ENCODE results near the gene TOPAZ1. TPM values are rescaled to one million over a fixed set of nuclear protein-coding genes. Genes with fewer than 3 reads are reported as not detected.

The TOPAZ1 gene
- total RNA-seq, 1 donor from 2014 or later = not detected

GRCh38 chr3:44242721-44243120 is 1.0 kb downstream of the TOPAZ1 start:
- no peaks in the 10 kb centered on the region for H3K9me3 ChIP-seq
- no peak for TF ChIP-seq CTCF (IDR thresholded peaks at IDR 0.05)
- no peak overlapping the region for H3K4me3 ChIP-seq
- ATAC-seq (no peak), DNase-seq (no peak)
- intact Hi-C loops (cut with DNase I) = no loop called here
- H3K36me3 ChIP-seq = no peaks in the 10 kb centered on the region
- H3K27ac ChIP-seq = no peak overlapping the region
- H3K4me1 ChIP-seq = no peaks in the 10 kb centered on the region
- H3K27me3 ChIP-seq = no peaks in the 10 kb centered on the region

- DNase-seq (no peak), ATAC-seq (no peak)
- no peak for TF ChIP-seq CTCF (IDR thresholded peaks at IDR 0.05)
- Histone ChIP-seq H3K36me3 (no peaks in the 10 kb centered on the region), H3K27me3 (no peaks in the 10 kb centered on the region), H3K9me3 (no peaks in the 10 kb centered on the region), H3K4me1 (peaks cover 8% of the 10 kb centered on the region), H3K27ac (no peak overlapping the region), H3K4me3 (no peak overlapping the region)
- intact Hi-C loops (cut with DNase I) = no loop called here
Observed at GRCh38 chr3:44248152-44248551, 6.5 kb downstream of the TOPAZ1 start.

GRCh38 chr3:44252332-44252959 is 10.8 kb downstream of the TOPAZ1 start:
- TF ChIP-seq CTCF (IDR thresholded peaks at IDR 0.05) = no peak
- no peak for ATAC-seq
- H3K36me3 ChIP-seq = no peaks in the 10 kb centered on the region
- peaks cover 8% of the 10 kb centered on the region for H3K4me1 ChIP-seq
- DNase-seq = no peak
- no peaks in the 10 kb centered on the region for H3K27me3 ChIP-seq
- no peak overlapping the region for H3K4me3 ChIP-seq
- no peak overlapping the region for H3K27ac ChIP-seq
- no peaks in the 10 kb centered on the region for H3K9me3 ChIP-seq
- intact Hi-C loops (cut with DNase I) = no loop called here

- intact Hi-C loops (cut with DNase I) = no loop called here
- TF ChIP-seq CTCF (IDR thresholded peaks at IDR 0.05) = no peak
- ATAC-seq (no peak), DNase-seq (no peak)
- Histone ChIP-seq H3K4me1 (no peaks in the 10 kb centered on the region), H3K36me3 (no peaks in the 10 kb centered on the region), H3K9me3 (no peaks in the 10 kb centered on the region), H3K27me3 (no peaks in the 10 kb centered on the region), H3K27ac (no peak overlapping the region), H3K4me3 (no peak overlapping the region)
Observed at GRCh38 chr3:44259404-44259803, 17.7 kb downstream of the TOPAZ1 start.

- TF ChIP-seq CTCF (IDR thresholded peaks at IDR 0.05) = no peak
- Histone ChIP-seq H3K4me1 (no peaks in the 10 kb centered on the region), H3K9me3 (no peaks in the 10 kb centered on the region), H3K36me3 (no peaks in the 10 kb centered on the region), H3K4me3 (no peak overlapping the region), H3K27me3 (no peaks in the 10 kb centered on the region), H3K27ac (no peak overlapping the region)
- intact Hi-C loops (cut with DNase I) = no loop called here
- DNase-seq (no peak), ATAC-seq (no peak)
Observed at GRCh38 chr3:44264146-44264545, 22.5 kb downstream of the TOPAZ1 start.

- DNase-seq = no peak
- Histone ChIP-seq H3K27me3 (no peaks in the 10 kb centered on the region), H3K9me3 (no peaks in the 10 kb centered on the region), H3K4me3 (no peak overlapping the region), H3K27ac (no peak overlapping the region), H3K36me3 (no peaks in the 10 kb centered on the region), H3K4me1 (no peaks in the 10 kb centered on the region)
- intact Hi-C loops (cut with DNase I) = no loop called here
- no peak for ATAC-seq
- TF ChIP-seq CTCF (IDR thresholded peaks at IDR 0.05) = no peak
Observed at GRCh38 chr3:44265815-44266214, 24.1 kb downstream of the TOPAZ1 start.

Measured in upper lobe of right lung (tissue), 1 donor.